NCI-H1105 treated with DMSO at 0.1 percent for 48 hours (cell line): ENCODE data around the gene CYP26B1.

Experiments used
- DNase-seq: peaks from one replicate; lab custom pipeline; 2025; lab: John Stamatoyannopoulos, UW

CYP26B1 gene

GRCh38 chr2:72130659-72131360 lies 16.9 kb downstream of the CYP26B1 start:
- DNase-seq: no peak

GRCh38 chr2:72129681-72130340 lies 17.9 kb downstream of the CYP26B1 start:
- DNase-seq: no peak

DNA sequence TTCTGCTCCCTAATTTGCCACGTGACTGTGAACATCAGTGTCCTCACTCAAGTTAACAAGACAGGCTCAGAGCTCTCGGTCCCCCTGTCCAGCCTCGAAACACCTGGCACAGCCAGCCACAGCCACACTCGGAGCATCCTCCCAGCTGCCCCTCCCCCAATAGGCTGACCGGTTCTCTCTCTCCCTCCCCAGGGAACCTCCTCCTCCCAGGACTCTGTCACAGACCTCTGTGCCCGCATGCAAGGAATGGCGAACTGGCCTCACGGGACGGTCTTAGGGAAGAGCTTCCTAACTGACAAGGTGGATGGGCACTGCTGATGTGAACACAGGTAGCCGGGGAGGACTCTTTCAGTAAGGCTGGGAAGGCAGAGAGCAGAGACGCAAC lies 18.8 kb downstream of the CYP26B1 start:
- DNase-seq: no peak

DNA sequence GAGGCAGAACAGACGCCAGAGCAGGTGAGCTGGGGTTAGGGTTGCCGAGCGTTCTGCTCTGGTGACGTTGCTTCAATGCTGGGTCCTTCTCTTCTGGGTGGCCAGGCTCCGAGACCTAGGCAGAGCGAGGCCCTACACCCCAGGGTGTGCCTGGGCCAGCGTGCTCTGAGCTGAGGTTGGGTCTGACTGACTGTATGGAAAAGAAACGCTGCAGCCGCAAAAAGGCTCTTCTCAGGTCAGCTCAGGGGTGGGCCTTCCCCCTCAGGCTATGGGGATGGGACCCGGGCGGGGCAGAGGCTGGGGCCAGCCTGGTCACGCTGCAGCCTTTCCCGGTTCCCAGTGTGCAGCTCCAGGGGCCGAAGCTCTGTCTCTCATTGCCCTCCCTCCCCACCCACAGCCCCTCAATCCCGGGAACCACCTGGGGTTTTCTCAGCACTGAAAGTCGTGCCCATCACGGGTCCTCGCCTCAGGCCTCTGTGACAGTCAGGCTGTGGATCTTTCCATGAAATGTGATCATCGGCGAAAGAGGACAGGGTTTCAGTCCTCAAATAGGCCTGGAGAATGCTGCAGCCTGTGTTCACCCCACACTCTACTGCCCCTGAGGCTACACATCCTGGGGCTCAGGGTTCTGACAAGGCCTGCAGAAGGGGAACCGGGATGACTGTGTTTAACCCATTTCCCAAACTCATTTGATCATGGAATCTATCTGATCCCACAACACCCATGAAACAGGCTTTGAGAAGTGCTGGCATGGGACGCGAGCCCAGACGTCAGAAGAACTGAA lies 19.4 kb downstream of the CYP26B1 start:
- no peak for DNase-seq

DNA sequence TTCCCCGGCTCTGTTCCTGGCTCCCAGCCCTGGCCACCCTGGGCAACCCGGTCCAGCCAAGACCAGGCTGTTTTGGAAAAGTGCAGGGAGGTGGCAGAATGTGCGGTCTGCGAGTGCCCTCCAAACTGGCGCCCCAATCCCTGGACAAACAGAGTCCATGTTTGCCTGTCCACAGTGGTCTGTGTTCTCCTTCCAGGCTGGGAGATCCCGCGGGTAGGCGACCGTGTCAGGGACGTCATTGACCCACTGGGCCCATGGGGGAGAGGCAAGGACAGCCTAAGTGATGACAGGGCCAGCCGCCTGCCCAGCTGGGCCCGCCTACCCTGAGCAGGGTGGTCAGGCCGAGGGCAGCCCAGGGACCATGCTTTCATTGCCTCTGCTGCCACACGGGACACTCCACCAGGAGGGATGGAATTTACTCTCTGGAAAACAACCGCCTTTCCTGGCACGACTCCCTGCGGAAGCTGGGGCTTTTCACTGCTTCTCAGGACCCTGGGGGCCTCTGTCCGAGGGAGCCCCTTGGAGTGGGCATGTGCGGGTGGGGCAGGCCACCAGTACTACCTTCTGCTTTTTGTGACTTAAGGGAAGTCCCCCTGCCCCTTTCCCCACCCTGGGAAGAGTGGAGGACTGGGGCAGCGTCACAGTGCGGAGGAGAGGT lies 20.1 kb downstream of the CYP26B1 start:
- DNase-seq: no peak

- DNase-seq: no peak
Measured at GRCh38 chr2:72126186-72127100, 21.2 kb downstream of the CYP26B1 start.

- no peak for DNase-seq
Measured at GRCh38 chr2:72124376-72124775, 23.3 kb downstream of the CYP26B1 start.

DNA sequence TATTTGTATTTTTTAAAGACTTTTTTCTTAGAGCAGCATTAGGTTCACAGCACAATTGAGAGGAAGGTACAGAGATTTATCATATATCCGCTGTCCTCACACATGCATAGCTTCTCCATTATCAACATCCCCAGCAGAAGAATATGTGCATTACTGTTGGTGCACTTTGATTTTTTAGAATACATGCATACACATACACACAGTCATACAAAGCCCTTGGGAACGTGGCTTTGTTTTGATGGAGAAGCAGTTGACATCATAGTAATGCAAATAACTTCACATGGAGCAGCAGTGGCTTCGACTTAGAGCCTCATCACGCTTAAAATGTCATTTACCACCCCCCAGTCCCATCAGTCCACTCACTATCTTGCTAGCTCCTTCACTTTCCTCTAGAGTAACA lies 26.5 kb downstream of the CYP26B1 start:
- DNase-seq: no peak

- DNase-seq: no peak
Measured at GRCh38 chr2:72118951-72119350, 28.7 kb downstream of the CYP26B1 start.

DNA sequence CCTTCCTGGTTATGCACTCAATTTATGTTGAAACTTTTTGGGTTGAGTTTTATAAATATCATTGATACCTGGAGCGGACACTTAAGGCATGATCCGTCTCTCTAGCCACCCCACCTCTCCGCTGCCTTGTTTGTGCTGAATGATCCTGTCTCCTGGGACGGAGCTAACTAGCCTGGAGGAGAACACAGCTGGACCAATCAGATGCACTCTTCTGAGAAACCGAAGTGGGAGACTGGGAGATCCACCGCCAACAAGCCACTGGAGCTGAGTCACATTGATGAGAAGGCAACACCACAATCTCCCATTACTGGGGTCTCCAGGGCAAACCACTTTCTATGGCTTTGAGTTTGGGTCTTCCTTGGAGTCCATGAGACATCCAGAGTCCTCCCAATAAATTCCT lies 29.3 kb downstream of the CYP26B1 start:
- DNase-seq: no peak

GRCh38 chr2:72117718-72118117 lies 29.9 kb downstream of the CYP26B1 start:
- no peak for DNase-seq

GRCh38 chr2:72117029-72117428 lies 30.6 kb downstream of the CYP26B1 start:
- no peak for DNase-seq

DNA sequence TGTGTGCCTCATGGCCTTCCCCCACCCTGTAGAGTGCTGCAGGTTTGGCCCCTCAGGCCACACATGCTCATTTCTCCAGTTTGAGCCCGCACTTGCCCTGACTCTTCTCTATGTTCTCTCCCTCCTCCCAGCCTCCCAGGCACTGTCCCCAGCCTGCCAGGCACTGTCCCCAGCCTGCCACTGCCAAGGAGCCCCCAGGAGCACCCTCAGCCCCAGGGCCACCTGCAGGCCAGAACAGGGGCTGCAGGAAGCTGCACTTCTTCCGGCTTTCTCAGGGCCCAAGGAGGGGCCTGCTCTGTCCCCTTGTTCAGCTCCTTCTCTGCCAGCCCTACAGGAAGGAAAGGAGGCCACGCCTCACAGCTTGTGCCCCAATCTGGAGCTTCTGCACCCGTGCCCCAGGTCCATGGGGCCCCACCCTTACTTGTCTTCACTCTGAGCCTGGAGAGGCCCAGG lies 31.6 kb downstream of the CYP26B1 start:
- DNase-seq: no peak

DNA sequence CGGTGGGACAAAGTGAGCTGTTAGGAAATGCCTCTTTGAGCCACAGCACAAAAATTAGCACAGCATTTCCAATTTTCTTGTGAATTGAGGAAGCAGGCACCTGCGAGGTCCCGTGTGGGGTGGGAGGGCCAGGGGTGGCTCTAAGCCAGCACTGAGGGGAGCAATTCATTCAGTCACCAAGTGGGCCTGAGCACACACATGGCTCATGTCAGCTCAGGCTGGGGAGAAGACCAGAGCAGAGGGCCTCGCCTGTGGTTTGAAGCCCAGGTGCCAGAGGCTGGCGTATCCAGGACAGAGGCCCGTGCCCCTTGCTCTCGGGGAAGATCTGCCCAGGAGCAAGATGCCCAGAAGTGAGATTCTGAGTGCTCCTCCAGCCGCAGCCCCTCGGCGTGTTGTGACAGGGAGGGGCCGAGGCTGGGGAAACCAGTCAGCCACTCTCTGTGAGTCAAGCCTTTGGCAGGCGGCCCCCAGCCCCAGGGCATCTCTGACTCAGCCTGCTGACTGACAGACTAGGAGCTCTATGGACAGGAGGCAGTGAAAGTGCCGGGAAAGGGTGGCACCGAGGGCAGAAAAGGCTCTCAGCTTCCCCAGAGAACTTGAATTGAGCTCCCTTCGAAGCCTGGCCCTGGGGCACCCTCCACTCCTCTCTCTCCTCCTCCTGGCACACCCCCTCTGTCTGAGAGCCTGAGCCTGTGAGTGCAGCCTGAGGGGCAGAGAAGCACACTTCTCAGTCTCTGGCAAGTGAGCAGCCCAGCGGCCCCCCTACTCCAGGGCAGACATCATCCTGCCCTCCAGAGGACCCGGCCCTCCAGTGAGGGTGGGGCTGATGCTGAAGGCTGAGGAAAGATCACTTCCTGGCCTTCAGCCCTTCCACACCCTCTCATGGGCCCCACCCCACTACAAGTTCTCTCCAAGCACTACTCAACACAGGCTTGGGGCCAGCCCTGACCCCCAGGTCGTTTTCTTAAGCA lies 32.3 kb downstream of the CYP26B1 start:
- DNase-seq: no peak

GRCh38 chr2:72114693-72115051 lies 33.0 kb downstream of the CYP26B1 start:
- DNase-seq: no peak

DNA sequence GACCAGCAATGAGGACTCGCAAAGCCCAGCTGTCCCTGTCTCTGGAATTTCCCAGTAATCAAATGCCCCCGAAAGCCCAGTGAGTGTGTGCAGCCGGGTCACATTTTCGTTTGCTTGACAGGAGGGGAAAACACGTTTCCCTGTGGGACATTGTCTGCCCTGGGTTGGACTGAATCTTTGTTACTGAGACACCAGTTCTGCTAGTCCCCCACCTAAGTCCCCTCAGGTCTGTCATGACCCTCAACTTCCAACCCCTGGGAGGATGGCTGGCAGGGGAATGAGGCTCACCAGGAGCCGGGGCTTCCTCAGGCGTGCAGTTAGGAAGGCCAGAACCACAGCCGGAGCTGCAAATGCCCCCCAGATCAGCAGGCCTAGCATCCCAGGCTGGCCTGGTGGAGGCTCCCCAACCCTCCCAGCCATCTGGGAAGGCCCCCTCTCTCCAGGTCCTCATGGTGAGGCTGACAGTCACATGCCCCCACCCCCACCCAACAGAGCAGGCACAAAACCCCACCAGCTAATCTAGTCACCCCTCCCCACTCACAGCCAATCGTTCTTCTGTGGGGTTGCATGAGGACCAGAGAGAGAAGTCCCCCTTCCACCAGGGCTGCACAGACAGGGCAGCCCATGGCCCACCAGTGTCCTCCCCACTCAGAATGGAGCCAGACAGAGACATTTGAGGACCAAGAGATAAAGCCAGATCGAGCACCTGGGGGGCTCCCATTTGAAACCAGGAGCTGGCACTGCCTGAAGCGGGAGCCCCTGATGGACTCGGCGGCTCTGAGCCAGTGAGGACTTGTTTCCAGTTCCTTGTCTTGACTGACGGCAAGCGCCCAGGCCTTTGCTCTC lies 33.6 kb downstream of the CYP26B1 start:
- no peak for DNase-seq

GRCh38 chr2:72112981-72113846 lies 34.4 kb downstream of the CYP26B1 start:
- DNase-seq: no peak

GRCh38 chr2:72112401-72112800 lies 35.3 kb downstream of the CYP26B1 start:
- DNase-seq: no peak
